K562 treated with DMSO at 1 percent for 24 hours (cell line): ENCODE data around the gene DCAF8. TPM values are rescaled to one million over a fixed set of nuclear protein-coding genes. Genes with fewer than 3 reads are reported as not detected.

ENCODE experiments used
- total RNA-seq: library from RNA; unstranded; fragments of 300-600 nt; gene quantifications from 2 replicates; pipeline ENCODE4 v1.2.3, GENCODE V29; 2022; ENCODE audit warnings: low read depth; ENCODE audit not compliant: insufficient read depth

The DCAF8 gene
- 90.5 and 106 TPM in 2 replicates for total RNA-seq

DNA sequence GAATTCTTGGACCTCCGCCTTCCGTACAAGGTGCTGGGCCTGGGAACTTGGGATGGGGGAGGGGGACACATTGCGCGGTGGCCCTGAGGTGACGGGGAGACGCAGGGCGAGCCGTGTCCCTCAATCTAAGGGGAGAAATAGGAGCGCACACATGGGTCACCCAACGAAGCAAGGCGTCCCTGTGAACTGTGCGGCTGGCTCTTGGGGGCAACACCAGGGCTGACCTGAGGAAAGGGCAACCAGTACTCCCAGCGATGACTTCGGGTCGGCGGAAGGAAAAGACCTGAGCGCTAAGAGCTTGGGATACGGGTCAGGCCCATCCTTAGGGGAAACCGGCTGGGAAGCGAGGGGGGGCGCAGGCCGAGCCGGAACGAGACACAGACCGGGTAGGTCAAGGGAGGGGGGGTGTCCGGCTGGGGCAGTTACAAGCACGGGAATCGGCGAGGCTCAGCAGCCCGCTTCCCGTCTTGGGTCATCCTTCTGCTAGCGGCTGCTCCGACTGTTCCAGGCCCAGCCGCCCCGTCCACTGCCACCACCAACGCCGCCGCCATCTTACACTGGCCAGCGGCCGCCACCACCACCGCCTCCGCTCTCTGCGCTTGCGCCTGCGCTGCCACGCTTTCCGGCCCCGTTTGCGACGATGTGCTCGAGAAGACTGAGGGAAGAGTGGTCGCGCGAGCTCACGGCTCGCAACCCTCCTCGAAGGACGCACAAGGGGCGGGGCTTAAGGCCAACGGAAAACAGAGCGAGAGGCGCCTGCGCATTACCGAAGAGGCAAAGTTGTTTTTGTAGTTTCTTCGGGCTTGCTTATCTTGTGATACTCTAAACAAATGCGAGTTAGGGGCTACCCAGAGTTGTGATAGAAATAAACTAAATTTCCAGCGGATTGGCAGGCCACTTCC, at the start of gene DCAF8:
Gene DCAF8 (minus strand): TSS at position 657 of the 902 bp plus-strand sequence. CDS start 18,541 bp downstream, outside the sequence.

DNA sequence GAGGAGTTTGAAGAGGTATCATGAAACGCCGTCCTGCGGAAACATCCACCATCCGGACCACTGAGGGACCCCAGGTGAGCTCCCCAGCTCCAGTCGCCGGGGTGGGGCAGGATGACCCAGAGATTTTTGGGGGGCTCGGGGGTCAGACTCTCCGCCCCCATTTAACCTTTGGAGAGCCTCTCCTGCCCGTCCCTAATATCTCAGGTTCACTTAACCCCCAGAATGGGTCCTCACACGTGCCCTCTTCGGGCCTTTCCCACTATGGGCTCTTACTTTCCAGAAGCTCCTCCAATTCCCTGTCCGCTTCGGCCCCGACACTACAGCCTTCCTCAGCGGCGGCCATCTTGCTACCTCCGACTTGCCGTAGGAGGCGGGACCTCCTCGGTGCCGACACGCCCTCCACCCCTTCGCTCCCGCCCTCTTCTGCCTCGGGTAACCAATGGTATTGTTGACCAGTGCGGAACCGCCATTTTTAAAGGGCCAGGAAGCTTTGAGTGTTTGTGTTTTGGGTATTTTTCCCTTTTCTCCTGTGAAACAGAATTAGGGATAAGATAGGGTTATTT, 22.5 kb upstream of the DCAF8 start, which contains the start of gene PEX19:
Gene PEX19 (minus strand): TSS at position 352 of the 563 bp plus-strand sequence. CDS start 9 bp downstream, at position 343.

DNA sequence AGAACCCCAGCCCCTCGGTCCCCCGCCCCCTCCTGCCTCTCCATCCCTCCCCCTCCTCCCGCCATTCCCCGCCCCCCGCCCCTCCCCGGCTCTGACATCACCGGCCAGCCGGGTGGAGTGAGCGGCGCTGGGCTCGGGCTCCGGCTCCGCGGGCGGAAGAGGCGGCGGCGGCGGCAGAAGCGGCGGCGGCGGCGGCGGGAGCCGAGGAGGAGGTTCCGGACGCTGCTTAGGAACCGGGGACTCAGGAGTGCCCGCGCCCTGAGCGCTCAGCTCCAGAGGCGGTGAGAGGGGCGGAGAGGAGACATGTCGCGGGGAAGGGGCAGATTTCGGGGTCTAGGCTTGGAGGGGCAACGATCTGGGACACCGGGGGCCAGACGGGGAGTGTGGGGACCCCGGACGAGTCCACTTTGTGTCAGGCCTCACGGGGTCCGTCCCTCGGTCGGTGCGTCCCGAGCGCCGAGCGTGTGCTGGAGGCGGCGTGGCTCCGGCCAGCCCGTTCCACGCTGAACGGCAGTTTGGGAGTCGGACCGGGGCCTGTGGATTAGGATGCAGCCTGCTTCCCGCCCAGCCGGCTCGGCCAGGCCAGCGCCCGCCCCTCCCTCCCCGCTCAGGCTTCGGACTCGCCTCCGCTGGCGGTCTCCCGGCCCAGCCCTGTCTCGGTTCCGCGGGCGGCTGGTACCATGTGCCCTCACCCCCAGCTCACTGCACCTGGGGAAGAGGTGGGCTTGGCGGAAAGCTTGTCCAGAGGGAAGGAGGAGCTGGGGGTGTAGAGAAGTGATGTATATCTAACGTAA, 56.9 kb downstream of the DCAF8 start, which contains the start of gene PEA15:
Gene PEA15 (plus strand): TSS at position 143 of the 794 bp plus-strand sequence. CDS start 6,161 bp downstream, outside the sequence.

DNA sequence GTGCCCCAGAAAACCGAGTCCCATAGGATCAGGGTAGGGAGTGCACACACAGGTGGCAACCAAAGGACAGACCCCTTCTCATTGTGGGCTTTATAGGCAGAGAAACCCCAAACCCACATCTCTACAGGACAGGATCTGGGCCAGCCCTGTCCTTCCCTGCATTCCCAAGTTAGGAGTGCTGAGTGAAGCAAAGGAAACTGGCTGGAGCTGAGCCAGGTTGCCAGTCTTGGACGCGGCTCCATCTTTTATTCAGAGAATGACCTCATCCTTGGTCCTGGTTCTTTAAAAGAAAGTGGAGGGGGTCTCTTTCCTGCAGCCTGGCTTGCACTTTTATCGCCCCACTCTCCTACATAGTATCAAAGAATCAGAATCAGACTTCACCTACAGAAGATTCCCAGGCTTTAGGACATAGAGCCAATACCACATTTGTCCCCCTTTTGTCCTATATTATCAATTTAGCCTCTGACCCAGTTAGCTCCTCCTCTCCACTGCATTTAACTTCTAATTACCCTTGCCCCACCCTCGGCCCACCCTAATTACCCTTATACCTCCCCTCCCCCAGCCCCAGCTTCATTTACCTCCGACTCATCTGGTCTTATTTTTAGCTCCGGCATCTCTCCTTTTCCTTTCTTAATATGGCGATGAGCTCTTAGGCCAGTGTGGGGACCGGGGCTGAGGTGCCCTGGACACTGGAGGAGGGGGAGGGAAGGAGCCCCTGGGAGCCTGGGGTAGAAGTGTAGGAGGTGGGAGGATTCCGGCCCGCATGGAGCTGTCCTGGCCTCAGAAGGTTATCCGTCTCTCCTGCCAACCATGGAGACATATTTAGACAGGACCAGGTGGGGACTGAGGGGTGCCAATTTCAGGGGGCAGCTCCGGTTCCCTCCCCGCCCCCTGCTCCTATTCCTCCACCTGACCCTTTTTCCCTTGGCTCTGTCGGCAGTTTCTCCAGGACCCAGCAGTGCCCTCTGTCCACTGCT, 72.4 kb downstream of the DCAF8 start, which contains the start of gene CASQ1:
Gene CASQ1 (plus strand): TSS at position 927 of the 977 bp plus-strand sequence. CDS start 177 bp downstream, outside the sequence.

Other genes starting within 250 kb of the DCAF8 start
- 2.7 and 3.4 TPM in 2 replicates for gene PIGM, start 230.6 kb downstream of the DCAF8 start, total RNA-seq
- not detected in 2 replicates for gene KCNJ10, start 192.4 kb downstream of the DCAF8 start, total RNA-seq
- gene KCNJ9, start 181.0 kb downstream of the DCAF8 start, total RNA-seq: not detected in 2 replicates
- 25.7 and 28.0 TPM in 2 replicates for gene IGSF8, start 163.9 kb downstream of the DCAF8 start, total RNA-seq
- not detected in 2 replicates for gene ATP1A2, start 146.8 kb downstream of the DCAF8 start, total RNA-seq
- not detected in 2 replicates for gene ATP1A4, start 110.9 kb downstream of the DCAF8 start, total RNA-seq
- gene CASQ1, start 72.0 kb downstream of the DCAF8 start, total RNA-seq: 0.24 and 0.46 TPM in 2 replicates
- 74.1 and 74.8 TPM in 2 replicates for gene PEA15, start 57.2 kb downstream of the DCAF8 start, total RNA-seq
- 36.2 and 38.7 TPM in 2 replicates for gene PEX19, start 22.6 kb upstream of the DCAF8 start, total RNA-seq
- gene COPA, start 80.7 kb upstream of the DCAF8 start, total RNA-seq: 175 and 184 TPM in 2 replicates
- 68.1 and 70.7 TPM in 2 replicates for gene NCSTN, start 80.8 kb upstream of the DCAF8 start, total RNA-seq
- gene NHLH1, start 104.5 kb upstream of the DCAF8 start, total RNA-seq: 0.65 and 0.95 TPM in 2 replicates
- gene VANGL2, start 138.0 kb upstream of the DCAF8 start, total RNA-seq: 6.9 and 8.0 TPM in 2 replicates